Epithelial cell of esophagus (primary cell): Measurements from ENCODE around the gene FAM124A.

Experiments
- DNase-seq: peaks from one replicate; pipeline ENCODE4 v3.0.0; 2010; ENCODE audit warnings: low read depth
- H3K4me3 ChIP-seq: 2 replicates; pipeline ENCODE4 v1.5.1; 2011; ENCODE audit warnings: mild to moderate bottlenecking, low read length, control low read depth
- TF ChIP-seq, protein P1 (sequence below): IDR thresholded peaks from 2 replicates; pipeline ENCODE4 v1.5.1; 2011; ENCODE audit warnings: low read depth, mild to moderate bottlenecking, low read length, control low read depth, inconsistent platforms; ENCODE audit not compliant: insufficient read depth; ENCODE audit errors: missing control alignments

Gene FAM124A

DNA sequence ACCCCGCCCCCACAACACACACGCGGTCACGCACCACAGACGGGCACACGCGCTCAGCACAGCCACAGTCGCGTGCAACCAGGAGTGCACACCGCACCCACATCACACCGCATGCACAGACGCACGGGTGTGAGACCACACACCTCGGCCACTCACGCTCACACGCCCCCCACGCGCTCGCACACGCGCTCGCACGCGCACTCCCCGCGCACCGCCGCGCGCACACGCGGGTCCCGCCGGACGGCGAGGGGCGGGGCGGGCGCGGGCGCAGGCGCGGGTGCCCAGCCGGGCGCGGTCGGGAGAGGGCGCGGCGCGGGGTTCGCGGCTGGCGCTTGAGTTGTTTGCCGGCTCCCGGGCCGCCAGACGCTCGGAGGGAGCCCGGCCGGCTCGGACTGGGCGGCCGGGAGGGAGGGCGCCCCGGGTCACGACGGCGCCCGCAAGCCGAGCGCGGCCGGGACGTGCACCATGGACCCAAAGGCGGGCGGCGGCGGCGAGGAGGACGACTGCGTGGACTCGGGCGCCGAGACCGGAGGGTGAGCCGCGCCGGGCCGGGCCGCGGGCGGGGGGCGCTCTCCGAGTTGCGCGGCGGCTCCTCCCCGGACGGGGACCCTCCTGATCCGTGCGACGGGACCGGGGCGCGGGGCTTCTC is at the start of gene FAM124A:
FAM124A (plus strand) TSS at position 362 of the 649 bp plus-strand sequence; CDS start at position 466, 104 bp downstream.
- peak; percentile 41 for DNase-seq
- TF ChIP-seq, protein P1, sequence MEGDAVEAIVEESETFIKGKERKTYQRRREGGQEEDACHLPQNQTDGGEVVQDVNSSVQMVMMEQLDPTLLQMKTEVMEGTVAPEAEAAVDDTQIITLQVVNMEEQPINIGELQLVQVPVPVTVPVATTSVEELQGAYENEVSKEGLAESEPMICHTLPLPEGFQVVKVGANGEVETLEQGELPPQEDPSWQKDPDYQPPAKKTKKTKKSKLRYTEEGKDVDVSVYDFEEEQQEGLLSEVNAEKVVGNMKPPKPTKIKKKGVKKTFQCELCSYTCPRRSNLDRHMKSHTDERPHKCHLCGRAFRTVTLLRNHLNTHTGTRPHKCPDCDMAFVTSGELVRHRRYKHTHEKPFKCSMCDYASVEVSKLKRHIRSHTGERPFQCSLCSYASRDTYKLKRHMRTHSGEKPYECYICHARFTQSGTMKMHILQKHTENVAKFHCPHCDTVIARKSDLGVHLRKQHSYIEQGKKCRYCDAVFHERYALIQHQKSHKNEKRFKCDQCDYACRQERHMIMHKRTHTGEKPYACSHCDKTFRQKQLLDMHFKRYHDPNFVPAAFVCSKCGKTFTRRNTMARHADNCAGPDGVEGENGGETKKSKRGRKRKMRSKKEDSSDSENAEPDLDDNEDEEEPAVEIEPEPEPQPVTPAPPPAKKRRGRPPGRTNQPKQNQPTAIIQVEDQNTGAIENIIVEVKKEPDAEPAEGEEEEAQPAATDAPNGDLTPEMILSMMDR = no peak
- peak within 1 kb of the TSS; percentile 47 for H3K4me3 ChIP-seq

DNA sequence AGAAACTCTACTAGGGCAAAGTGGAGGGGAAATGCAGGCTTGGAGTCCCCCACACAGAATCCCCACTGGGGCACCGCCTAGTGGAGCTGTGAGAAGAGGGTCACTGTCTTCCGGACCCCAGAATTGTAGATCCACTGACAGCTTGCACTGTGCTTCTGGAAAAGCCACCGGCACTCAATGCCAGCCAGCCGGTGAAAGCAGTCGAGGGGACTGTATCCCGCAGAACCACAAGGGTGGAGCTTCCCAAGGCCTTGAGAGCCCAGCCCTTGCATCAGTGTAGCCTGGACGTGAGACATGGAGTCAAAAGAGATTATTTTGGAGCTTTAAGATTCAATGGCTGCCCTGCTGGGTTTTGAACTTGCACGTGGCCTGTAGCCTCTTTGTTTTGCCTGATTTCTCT is 47.2 kb upstream of the FAM124A start:
- no peak for DNase-seq
- no peak overlapping the region for H3K4me3 ChIP-seq
- TF ChIP-seq, protein P1 = no peak

DNA sequence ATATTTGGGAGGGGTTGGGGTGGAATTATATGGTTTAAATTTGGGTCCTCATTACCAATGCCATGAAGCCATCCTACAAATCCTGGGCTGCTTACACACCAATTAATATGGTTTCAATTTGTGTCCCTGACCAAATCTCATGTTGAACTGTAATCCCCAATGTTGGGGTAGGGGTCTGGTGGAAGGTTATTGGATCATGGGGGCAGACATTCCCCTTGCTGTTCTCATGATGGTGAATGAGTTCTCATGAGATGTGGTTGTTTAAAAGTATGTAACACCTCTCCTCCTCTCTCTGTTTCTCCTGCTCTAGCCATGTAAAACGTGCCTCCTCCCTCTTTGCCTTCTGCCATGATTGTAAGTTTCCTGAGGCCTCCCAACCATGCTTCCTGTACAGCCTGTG is 46.6 kb upstream of the FAM124A start:
- no peak for DNase-seq
- H3K4me3 ChIP-seq = no peak overlapping the region
- TF ChIP-seq, protein P1 = no peak

DNA sequence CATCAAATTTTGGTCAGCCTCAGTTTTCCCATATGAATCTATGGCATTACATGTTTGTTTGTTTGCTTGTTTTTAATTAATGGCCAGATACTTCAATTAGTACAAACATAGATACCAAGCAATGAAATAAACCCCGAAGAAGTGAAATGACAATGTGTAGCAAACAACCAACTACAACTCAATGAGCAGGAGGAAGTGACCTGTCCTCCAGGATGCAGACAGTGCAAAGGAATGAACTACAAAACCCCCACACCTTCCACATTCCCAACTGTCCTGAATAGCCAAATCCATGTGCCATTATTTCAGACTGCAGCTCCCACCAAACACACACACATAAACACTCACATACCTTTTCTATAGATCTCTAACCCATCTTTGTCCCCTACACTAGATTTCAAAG is 45.0 kb upstream of the FAM124A start:
- no peak overlapping the region for H3K4me3 ChIP-seq
- TF ChIP-seq, protein P1 = no peak
- no peak for DNase-seq

- TF ChIP-seq, protein P1 = no peak
- no peak overlapping the region for H3K4me3 ChIP-seq
- DNase-seq = no peak
These were observed 43.6 kb upstream of the FAM124A start for GRCh38 chr13:51178456-51179074.

DNA sequence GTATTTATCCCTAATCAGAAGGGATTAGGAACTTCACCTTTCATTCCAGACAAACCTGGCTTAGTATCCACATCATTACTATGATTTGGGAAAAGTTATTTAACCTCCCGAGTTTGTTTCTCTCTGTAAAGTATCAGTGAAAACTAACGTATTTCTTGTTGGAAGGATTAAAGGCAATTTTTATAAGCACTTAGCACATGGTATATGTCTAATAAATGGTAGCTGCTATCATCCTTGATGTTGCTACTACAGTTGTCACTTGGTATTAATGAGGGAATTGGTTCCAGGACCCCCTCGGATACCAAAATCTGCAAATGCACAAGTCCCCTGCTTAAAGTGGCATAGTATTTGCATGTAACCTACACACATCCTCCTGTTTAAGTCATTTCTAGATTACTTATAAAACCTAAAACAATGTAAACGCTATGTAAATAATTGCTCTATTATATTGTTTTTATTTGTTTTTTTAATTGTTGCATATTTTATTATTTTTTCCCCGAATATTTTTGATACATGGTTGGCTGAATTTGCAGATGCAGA is 42.7 kb upstream of the FAM124A start:
- TF ChIP-seq, protein P1 = no peak

More for the DNA sequence above, 42.7 kb upstream of the FAM124A start:
- no peak for DNase-seq
- H3K4me3 ChIP-seq = no peak overlapping the region
